Adipocyte (in vitro differentiated cells): Measurements from ENCODE around the gene CAMSAP1.
"Not testable (repeated sequence)": the region's sequence is repeated elsewhere in the genome, so short reads cannot be mapped to it uniquely, and the experiment has no call there.

Source experiments
- DNase-seq: peaks from one replicate; pipeline ENCODE4 v3.0.0-alpha.2; 2015; ENCODE audit warnings: low read depth
- H3K27me3 ChIP-seq: replicated peaks from 2 replicates; pipeline ENCODE4 v1.7.0; 2013; ENCODE audit warnings: mild to moderate bottlenecking, low read length, moderate library complexity; ENCODE audit not compliant: control insufficient read depth, insufficient read depth
- H3K36me3 ChIP-seq: 2 replicates; pipeline ENCODE4 v1.7.0; 2013; ENCODE audit warnings: low read length, mild to moderate bottlenecking, moderate library complexity; ENCODE audit not compliant: control insufficient read depth, insufficient read depth, severe bottlenecking
- H3K4me1 ChIP-seq: 2 replicates; pipeline ENCODE4 v1.7.0; 2013; ENCODE audit warnings: mild to moderate bottlenecking, low read length, moderate library complexity; ENCODE audit not compliant: control insufficient read depth, insufficient read depth
- H3K4me3 ChIP-seq: 2 replicates; pipeline ENCODE4 v1.7.0; 2013; ENCODE audit warnings: mild to moderate bottlenecking, low read length, moderate library complexity
- H3K9ac ChIP-seq: 2 replicates; pipeline ENCODE4 v1.7.0; 2013; ENCODE audit warnings: mild to moderate bottlenecking, low read length, moderate library complexity
- H3K9me3 ChIP-seq: 2 replicates; pipeline ENCODE4 v1.7.0; 2013; ENCODE audit warnings: mild to moderate bottlenecking, low read length, moderate library complexity; ENCODE audit not compliant: control insufficient read depth

The CAMSAP1 gene

GRCh38 chr9:135926402-135927194 lies 19.3 kb upstream of the CAMSAP1 start:
- no peaks in the 10 kb centered on the region for H3K27me3 ChIP-seq
- peak; percentile 56 for DNase-seq

GRCh38 chr9:135925496-135926133 lies 18.3 kb upstream of the CAMSAP1 start:
- Histone ChIP-seq H3K9me3 (no peaks in the 10 kb centered on the region), H3K4me3 (no peak overlapping the region), H3K4me1 (peaks cover 8% of the 10 kb centered on the region), H3K27me3 (no peaks in the 10 kb centered on the region), H3K36me3 (peaks cover 4% of the 10 kb centered on the region), H3K9ac (no peak overlapping the region)
- no peak for DNase-seq

More at GRCh38 chr9:135926402-135927194, 19.3 kb upstream of the CAMSAP1 start:
- Histone ChIP-seq H3K36me3 (peaks cover 13% of the 10 kb centered on the region), H3K4me3 (no peak overlapping the region), H3K9me3 (no peaks in the 10 kb centered on the region), H3K4me1 (peaks cover 8% of the 10 kb centered on the region), H3K9ac (no peak overlapping the region)

GRCh38 chr9:135924628-135925338 lies 17.4 kb upstream of the CAMSAP1 start:
- Histone ChIP-seq H3K36me3 (no peaks in the 10 kb centered on the region), H3K9me3 (no peaks in the 10 kb centered on the region), H3K4me1 (peaks cover 8% of the 10 kb centered on the region), H3K27me3 (no peaks in the 10 kb centered on the region), H3K9ac (no peak overlapping the region), H3K4me3 (no peak overlapping the region)
- DNase-seq, result no peak

GRCh38 chr9:135923508-135923907 lies 16.2 kb upstream of the CAMSAP1 start:
- H3K4me3 ChIP-seq, result no peak overlapping the region
- H3K36me3 ChIP-seq, result no peaks in the 10 kb centered on the region
- H3K27me3 ChIP-seq, result no peaks in the 10 kb centered on the region
- peaks cover 9% of the 10 kb centered on the region for H3K9me3 ChIP-seq
- peaks cover 8% of the 10 kb centered on the region for H3K4me1 ChIP-seq
- H3K9ac ChIP-seq, result no peak overlapping the region
- DNase-seq, result no peak

- no peak overlapping the region for H3K4me3 ChIP-seq
- DNase-seq, result no peak
- no peaks in the 10 kb centered on the region for H3K36me3 ChIP-seq
- no peaks in the 10 kb centered on the region for H3K27me3 ChIP-seq
- peaks cover 4% of the 10 kb centered on the region for H3K4me1 ChIP-seq
- no peak overlapping the region for H3K9ac ChIP-seq
- H3K9me3 ChIP-seq, result peaks cover 20% of the 10 kb centered on the region
Observed at GRCh38 chr9:135921749-135922310, 14.5 kb upstream of the CAMSAP1 start.

GRCh38 chr9:135920973-135921585 lies 13.7 kb upstream of the CAMSAP1 start:
- Histone ChIP-seq H3K4me3 (no peak overlapping the region), H3K27me3 (no peaks in the 10 kb centered on the region)

GRCh38 chr9:135920256-135920930 lies 13.0 kb upstream of the CAMSAP1 start:
- Histone ChIP-seq H3K36me3 (peaks cover 9% of the 10 kb centered on the region), H3K27me3 (no peaks in the 10 kb centered on the region), H3K4me1 (no peaks in the 10 kb centered on the region), H3K9ac (no peak overlapping the region), H3K4me3 (no peak overlapping the region), H3K9me3 (peaks cover 34% of the 10 kb centered on the region)
- no peak for DNase-seq

More at GRCh38 chr9:135920973-135921585, 13.7 kb upstream of the CAMSAP1 start:
- no peak for DNase-seq
- Histone ChIP-seq H3K9ac (no peak overlapping the region), H3K9me3 (peaks cover 28% of the 10 kb centered on the region), H3K36me3 (peaks cover 2% of the 10 kb centered on the region), H3K4me1 (no peaks in the 10 kb centered on the region)

GRCh38 chr9:135919318-135919890 lies 12.1 kb upstream of the CAMSAP1 start:
- Histone ChIP-seq H3K9me3 (peaks cover 43% of the 10 kb centered on the region), H3K9ac (no peak overlapping the region), H3K4me1 (no peaks in the 10 kb centered on the region), H3K4me3 (no peak overlapping the region), H3K27me3 (no peaks in the 10 kb centered on the region), H3K36me3 (peaks cover 18% of the 10 kb centered on the region)
- no peak for DNase-seq

- not testable (repeated sequence) for H3K4me3 ChIP-seq, H3K4me1 ChIP-seq
- peaks cover 36% of the 10 kb centered on the region for H3K36me3 ChIP-seq
Observed at GRCh38 chr9:135916227-135916626, 8.9 kb upstream of the CAMSAP1 start.

GRCh38 chr9:135914921-135915320 lies 7.6 kb upstream of the CAMSAP1 start:
- Histone ChIP-seq H3K4me1 (no peaks in the 10 kb centered on the region), H3K9ac (no peak overlapping the region), H3K27me3 (no peaks in the 10 kb centered on the region), H3K9me3 (peaks cover 52% of the 10 kb centered on the region), H3K36me3 (peaks cover 36% of the 10 kb centered on the region), H3K4me3 (no peak overlapping the region)
- no peak for DNase-seq

More at GRCh38 chr9:135916227-135916626, 8.9 kb upstream of the CAMSAP1 start:
- not testable (repeated sequence) for H3K27me3 ChIP-seq, H3K9ac ChIP-seq, DNase-seq
- peaks cover 52% of the 10 kb centered on the region for H3K9me3 ChIP-seq
